H1 (cell line): ENCODE measurements around the gene SAFB2. TPM values are rescaled to one million over a fixed set of nuclear protein-coding genes. Genes with fewer than 3 reads are reported as not detected.

Experiments used
- CTCF ChIA-PET: fragments of 300-600 bp; sonication (Branson Sonifier 250); formaldehyde crosslinking; loops from one replicate; lab custom pipeline; 2021; ENCODE audit not compliant: partially characterized antibody; lab: Charles Lee
- POLR2A ChIA-PET: fragments of 300-600 bp; sonication (Branson Sonifier 250); formaldehyde crosslinking; loops from one replicate; lab custom pipeline; 2021; ENCODE audit warnings: inconsistent platforms; ENCODE audit not compliant: partially characterized antibody; lab: Charles Lee
- DNase-seq, 2 experiments: peaks; one replicate each; pipeline versions ENCODE4 v3.0.0 to v3.0.0-alpha.2; 2010 to 2022; ENCODE audit warnings: low spot score in 2 of 2, low read depth in 1 of 2, mixed read lengths in 1 of 2
- FAIRE-seq: peaks from 2 replicates; lab custom pipeline; 2011; peaks lifted over from hg19 to GRCh38; lab: Jason Lieb, UNC
- H2AFZ ChIP-seq: 2 replicates; pipeline ENCODE4 v1.8.1; 2012; ENCODE audit warnings: low read length, inconsistent platforms
- H2AK5ac ChIP-seq: 2 replicates; pipeline ENCODE4 v1.6.1; 2013; ENCODE audit warnings: low read depth, low read length
- H2BK120ac ChIP-seq: replicated peaks from 2 replicates; pipeline ENCODE3; 2013; ENCODE audit warnings: low read depth, low read length, inconsistent platforms
- H2BK12ac ChIP-seq: 2 replicates; pipeline ENCODE4 v1.6.1; 2013; ENCODE audit warnings: low read depth, low read length
- H2BK15ac ChIP-seq: 2 replicates; pipeline ENCODE4 v1.6.1; 2013; ENCODE audit warnings: low read length
- H2BK20ac ChIP-seq: 2 replicates; pipeline ENCODE4 v1.6.1; 2013; ENCODE audit warnings: low read length
- H2BK5ac ChIP-seq: 2 replicates; pipeline ENCODE4 v1.6.1; 2013; ENCODE audit warnings: low read depth, low read length
- H3K14ac ChIP-seq: 2 replicates; pipeline ENCODE4 v1.6.1; 2013; ENCODE audit warnings: inconsistent platforms; ENCODE audit not compliant: insufficient read length
- H3K18ac ChIP-seq: 2 replicates; pipeline ENCODE4 v1.6.1; 2013; ENCODE audit warnings: low read length; ENCODE audit errors: extremely low read depth
- H3K23ac ChIP-seq: 2 replicates; pipeline ENCODE4 v1.6.1; 2013; ENCODE audit warnings: inconsistent platforms; ENCODE audit not compliant: insufficient read length
- H3K23me2 ChIP-seq: 2 replicates; pipeline ENCODE4 v1.6.1; 2013; ENCODE audit warnings: low read depth, low read length
- H3K27ac ChIP-seq: 2 replicates; pipeline ENCODE4 v1.6.1; 2011; ENCODE audit warnings: low read depth, low read length, inconsistent platforms
- H3K27me3 ChIP-seq, 4 experiments: replicated peaks in 1 of 4; 1 replicate in 1 of 4; 2 replicates in 3 of 4; pipeline versions ENCODE4 v1.6.1 to v1.8.1; 2011 to 2013; ENCODE audit warnings: low read length in 3 of 4, mild to moderate bottlenecking in 3 of 4, inconsistent platforms in 2 of 4, mixed read lengths in 2 of 4, moderate library complexity in 1 of 4; ENCODE audit not compliant: control insufficient read depth in 3 of 4, insufficient read depth in 3 of 4; ENCODE audit errors: extremely low read depth in 1 of 4
- H3K36me3 ChIP-seq, 4 experiments: 2 replicates each; pipeline versions ENCODE4 v1.6.1 to v1.8.1; 2011 to 2013; ENCODE audit warnings: mild to moderate bottlenecking in 4 of 4, low read length in 3 of 4, moderate library complexity in 2 of 4, control low read depth in 1 of 4, inconsistent platforms in 1 of 4; ENCODE audit not compliant: insufficient read depth in 4 of 4, control insufficient read depth in 2 of 4
- H3K4ac ChIP-seq: replicated peaks from 2 replicates; pipeline ENCODE3; 2013; ENCODE audit warnings: low read length, low read depth, mixed read lengths, inconsistent platforms; ENCODE audit not compliant: insufficient read length
- H3K4me1 ChIP-seq, 4 experiments: replicated peaks in 1 of 4; 1 replicate in 1 of 4; 2 replicates in 3 of 4; pipeline versions ENCODE4 v1.6.1 to v1.8.1; 2011 to 2013; ENCODE audit warnings: low read length in 3 of 4, inconsistent platforms in 2 of 4, mixed read lengths in 1 of 4; ENCODE audit not compliant: insufficient read depth in 4 of 4, control insufficient read depth in 3 of 4
- H3K4me2 ChIP-seq, 2 experiments: 2 replicates each; pipeline versions ENCODE4 v1.6.1 to v1.8.1; 2011 to 2013; ENCODE audit warnings: low read depth in 2 of 2, low read length in 2 of 2, control low read depth in 1 of 2, inconsistent platforms in 1 of 2, mild to moderate bottlenecking in 1 of 2; ENCODE audit not compliant: insufficient read depth in 1 of 2
- H3K4me3 ChIP-seq, 4 experiments: fragments of 200-600, 300-600 bp in 1 of 4; sonication (generic), shearing (Covaris generic), sonication (Bioruptor Twin) in 1 of 4; 2 replicates each; pipeline versions ENCODE4 v1.5.1 to v1.8.1; 2011 to 2016; ENCODE audit warnings: low read length in 4 of 4, low read depth in 3 of 4, control low read depth in 2 of 4, inconsistent platforms in 2 of 4, mild to moderate bottlenecking in 2 of 4, mixed read lengths in 1 of 4, moderate library complexity in 1 of 4; ENCODE audit not compliant: insufficient read depth in 2 of 4; ENCODE audit errors: extremely low read depth in 1 of 4
- H3K56ac ChIP-seq: replicated peaks from 2 replicates; pipeline ENCODE3; 2013; ENCODE audit warnings: low read depth, mild to moderate bottlenecking, mixed read lengths, low read length, inconsistent platforms; ENCODE audit not compliant: insufficient read length
- H3K79me1 ChIP-seq: 2 replicates; pipeline ENCODE4 v1.6.1; 2013; ENCODE audit warnings: low read depth, low read length, control low read depth
- H3K79me2 ChIP-seq, 2 experiments: 2 replicates each; pipeline versions ENCODE4 v1.6.1 to v1.8.1; 2012 to 2013; ENCODE audit warnings: low read length in 2 of 2, mild to moderate bottlenecking in 2 of 2, inconsistent platforms in 1 of 2; ENCODE audit not compliant: insufficient read depth in 2 of 2, control insufficient read depth in 1 of 2
- H3K9ac ChIP-seq, 4 experiments: replicated peaks in 1 of 4; 1 replicate in 1 of 4; 2 replicates in 3 of 4; pipeline versions ENCODE4 v1.6.1 to v1.8.1; 2011 to 2013; ENCODE audit warnings: low read depth in 3 of 4, low read length in 3 of 4, control low read depth in 2 of 4, mild to moderate bottlenecking in 2 of 4, moderate library complexity in 2 of 4, inconsistent platforms in 1 of 4; ENCODE audit errors: extremely low read depth in 1 of 4
- H3K9me3 ChIP-seq, 2 experiments: 2 replicates each; pipeline versions ENCODE4 v1.6.1 to v1.8.1; 2012 to 2013; ENCODE audit warnings: mild to moderate bottlenecking in 2 of 2, moderate library complexity in 2 of 2, control low read depth in 1 of 2, inconsistent platforms in 1 of 2, low read depth in 1 of 2, low read length in 1 of 2, mixed read lengths in 1 of 2; ENCODE audit not compliant: insufficient read depth in 2 of 2
- H4K20me1 ChIP-seq, 2 experiments: replicated peaks in 1 of 2; 2 replicates each; pipeline versions ENCODE3 to v1.8.1; 2011 to 2013; ENCODE audit warnings: inconsistent platforms in 2 of 2, low read length in 2 of 2, mild to moderate bottlenecking in 1 of 2; ENCODE audit not compliant: insufficient read depth in 2 of 2, control insufficient read depth in 1 of 2
- H4K5ac ChIP-seq: 2 replicates; pipeline ENCODE4 v1.6.1; 2013; ENCODE audit warnings: low read length, low read depth, mixed read lengths, inconsistent platforms; ENCODE audit not compliant: insufficient read length
- H4K8ac ChIP-seq: 2 replicates; pipeline ENCODE4 v1.8.0; 2013; ENCODE audit warnings: mild to moderate bottlenecking, moderate library complexity, low read length, inconsistent platforms; ENCODE audit not compliant: insufficient read depth; ENCODE audit errors: extremely low read depth
- H4K91ac ChIP-seq: replicated peaks from 2 replicates; pipeline ENCODE3; 2013; ENCODE audit warnings: low read length, mixed read lengths, inconsistent platforms; ENCODE audit not compliant: insufficient read length
- RFX5 ChIP-seq: IDR thresholded peaks from 2 replicates; pipeline ENCODE4 v1.6.1; 2011; ENCODE audit warnings: low read depth, low read length, improper control_type of control experiment, borderline replicate concordance
- WGBS, 2 experiments: shearing (Covaris generic) in 1 of 2; methylation state at CpG; one replicate each; pipeline versions ENCODE4 v1.1.6 to v1.1.7; 2013 to 2015; ENCODE audit warnings: low lambda C conversion rate in 2 of 2, mixed read lengths in 2 of 2, inconsistent platforms in 1 of 2, low coverage in 1 of 2, missing lambda C conversion rate in 1 of 2; ENCODE audit not compliant: insufficient replicate concordance in 2 of 2, insufficient coverage in 1 of 2, insufficient read length in 1 of 2; ENCODE audit errors: extremely low coverage in 1 of 2, missing lambda C conversion rate in 1 of 2; 5-methylcytosine and 5-hydroxymethylcytosine counted together
- polyA plus RNA-seq, 7 experiments: library from polyadenylated mRNA; depleted of rRNA in 3 of 7; stranded (reverse) in 5 of 7; unstranded in 2 of 7; fragments of >200 nt in 5 of 7; fragments of 200-250 nt in 2 of 7; gene quantifications; 1 replicate in 5 of 7; 2 replicates in 1 of 7; 4 replicates in 1 of 7; pipeline versions ENCODE4 v1.2.1 to v1.2.3, GENCODE V29; 2011 to 2013; ENCODE audit warnings: missing spikeins in 2 of 7, mixed read lengths in 2 of 7
- total RNA-seq: library from RNA; stranded (reverse); fragmentation: NEBNext Ultra II Directional; extraction: Animal tissue kit (Norgen Biotek cat#: 25700); gene quantifications from 2 replicates; pipeline ENCODE4 v1.2.1, GENCODE V29; 2021

Gene SAFB2
- total and polyA plus RNA-seq, 2 of the 8 experiments (the other 6 are each of a cell fraction or from before 2014, with no cell fraction given) = 14.8 to 63.8 TPM

DNA sequence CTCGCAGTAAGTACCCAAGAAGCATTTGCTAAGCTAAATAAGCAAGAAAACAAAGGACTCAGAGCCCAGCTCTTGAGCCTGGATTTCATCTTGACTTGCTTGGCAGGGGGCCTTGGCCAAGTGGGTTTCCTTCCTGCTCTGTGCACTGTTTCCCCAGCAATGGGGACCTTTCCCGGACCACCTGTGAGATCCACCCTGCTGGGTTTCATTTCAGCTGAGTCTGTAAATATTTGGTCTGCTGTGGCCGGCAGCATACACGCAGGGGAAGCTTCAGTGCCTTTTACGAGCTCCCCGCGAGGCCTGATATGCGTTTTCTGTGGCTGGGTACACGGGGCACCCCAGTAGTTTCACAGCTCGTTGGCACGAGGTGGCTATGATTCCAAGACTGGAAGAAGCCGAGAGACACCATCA is 42.4 kb downstream of the SAFB2 start:
- Histone ChIP-seq H2BK15ac (no peak overlapping the region), H4K20me1 (peaks cover 0 to 4% of the 10 kb centered on the region in 2 experiments), H3K27me3 (no peaks in the 10 kb centered on the region), H3K14ac (no peak overlapping the region), H2AFZ (no peak overlapping the region), H3K79me2 (no peaks in the 10 kb centered on the region), H2BK120ac (no peak overlapping the region), H4K91ac (no peak overlapping the region), H3K56ac (no peak overlapping the region), H3K4me3 (no peak overlapping the region), H3K79me1 (no peaks in the 10 kb centered on the region), H3K27ac (no peak overlapping the region), H3K23ac (no peak overlapping the region), H2AK5ac (no peak overlapping the region), H3K23me2 (no peaks in the 10 kb centered on the region), H4K5ac (no peak overlapping the region), H3K4ac (no peak overlapping the region), H4K8ac (peak overlapping the region; percentile 53; the same call in 1 of the 2 replicates), H3K18ac (no peak overlapping the region), H2BK12ac (no peak overlapping the region), H3K36me3 (no peaks in the 10 kb centered on the region; a peak in 1 of 8 replicates), H3K4me2 (no peak overlapping the region), H3K9me3 (no peaks in the 10 kb centered on the region), H2BK20ac (no peak overlapping the region), H3K9ac (0 out of 7 replicates have a peak overlapping the region, but pooled peaks of 1 of the 4 experiments have one; percentile 10), H3K4me1 (peaks cover 0 to 3% (median 1%) of the 10 kb centered on the region in 4 experiments; a peak in 4 of 7 replicates), H2BK5ac (no peak overlapping the region)
- DNase-seq (no peak), FAIRE-seq (no peak)
- POLR2A ChIA-PET = interaction anchor here (0.7 kb wide), 2 partner anchors 16 to 64 kb away, joined by 3 read pairs; no protein-coding TSS in a partner anchor
- CTCF ChIA-PET = interaction anchor here (0.9 to 4.5 kb wide), 9 partner anchors 12 to 235 kb away, joined by 3 to 30 read pairs (median 6); partner anchors contain the start of gene TINCR
- 84% methylated on average over 12 of the region's 12 CpGs; no CpG with 5 or more reads in 1 of the 2 experiments for WGBS, 2 experiments
- no peak for TF ChIP-seq RFX5
